ENCODE data around the gene CSNK1E.
"Not testable (repeated sequence)": the region's sequence is repeated elsewhere in the genome, so short reads cannot be mapped to it uniquely, and the experiment has no call there.

CSNK1E gene

GRCh38 chr22:38317122-38317994 is at the start of gene CSNK1E:
Gene CSNK1E (minus strand): TSS chr22:38317433. CDS start chr22:38314157, 3,276 bp downstream.
- peak; percentile 85 for DNase-seq

DNA sequence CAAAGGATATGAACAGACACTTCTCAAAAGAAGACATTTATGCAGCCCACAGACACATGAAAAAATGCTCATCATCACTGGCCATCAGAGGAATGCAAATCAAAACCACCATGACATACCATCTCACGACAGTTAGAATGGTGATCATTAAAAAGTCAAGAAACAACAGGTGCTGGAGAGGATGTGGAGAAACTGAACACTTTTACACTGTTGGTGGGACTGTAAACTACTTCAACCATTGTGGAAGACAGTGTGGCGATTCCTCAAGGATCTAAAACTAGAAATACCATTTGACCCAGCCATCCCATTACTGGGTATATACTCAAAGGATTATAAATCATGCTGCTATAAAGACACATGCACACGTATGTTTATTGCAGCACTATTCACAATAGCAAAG is 48.6 kb upstream of the CSNK1E start:
- not testable (repeated sequence) for DNase-seq

GRCh38 chr22:38365174-38365573 is 47.9 kb upstream of the CSNK1E start:
- DNase-seq = not testable (repeated sequence)

DNA sequence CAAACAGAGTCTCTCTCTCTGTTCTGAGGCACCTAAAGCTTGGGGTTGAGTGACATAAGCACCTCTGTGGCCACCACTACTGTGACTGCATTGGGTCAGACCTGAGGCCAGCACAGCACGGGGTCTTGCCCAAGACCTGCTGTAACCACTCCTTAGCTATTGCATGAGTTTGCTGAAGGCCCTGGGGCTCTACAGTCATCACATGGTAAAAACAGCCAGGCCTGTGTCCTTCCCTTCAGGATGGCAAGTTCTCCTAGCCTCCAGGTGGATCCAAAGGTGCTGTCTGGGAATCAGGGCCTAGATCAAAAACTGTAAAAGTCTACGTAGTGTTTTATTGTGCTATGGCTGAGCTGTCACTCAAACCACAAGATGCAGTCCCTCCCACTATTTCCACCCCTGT is 43.3 kb upstream of the CSNK1E start:
- DNase-seq = not testable (repeated sequence)

- DNase-seq = not testable (repeated sequence)
Measured at GRCh38 chr22:38359817-38360216, 42.6 kb upstream of the CSNK1E start.

DNA sequence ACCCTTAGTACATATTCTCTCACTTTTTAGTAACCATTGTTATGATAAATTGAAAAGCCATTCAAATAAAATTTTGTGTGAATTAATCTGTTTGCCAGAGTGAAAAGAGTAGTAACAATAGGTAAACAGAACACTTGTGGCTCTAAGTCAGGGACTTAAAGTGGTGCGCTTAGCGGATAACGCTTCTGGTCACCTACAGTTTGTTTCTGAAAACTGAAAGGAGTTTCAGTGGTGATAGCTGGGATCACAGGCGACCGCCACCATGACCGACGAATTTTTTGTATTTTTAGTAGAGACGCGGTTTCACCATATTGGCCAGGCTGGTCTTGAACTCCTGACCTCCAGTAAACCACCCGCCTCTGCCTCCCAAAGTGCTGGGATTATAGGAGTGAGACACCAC is 40.7 kb upstream of the CSNK1E start:
- DNase-seq = not testable (repeated sequence)

DNA sequence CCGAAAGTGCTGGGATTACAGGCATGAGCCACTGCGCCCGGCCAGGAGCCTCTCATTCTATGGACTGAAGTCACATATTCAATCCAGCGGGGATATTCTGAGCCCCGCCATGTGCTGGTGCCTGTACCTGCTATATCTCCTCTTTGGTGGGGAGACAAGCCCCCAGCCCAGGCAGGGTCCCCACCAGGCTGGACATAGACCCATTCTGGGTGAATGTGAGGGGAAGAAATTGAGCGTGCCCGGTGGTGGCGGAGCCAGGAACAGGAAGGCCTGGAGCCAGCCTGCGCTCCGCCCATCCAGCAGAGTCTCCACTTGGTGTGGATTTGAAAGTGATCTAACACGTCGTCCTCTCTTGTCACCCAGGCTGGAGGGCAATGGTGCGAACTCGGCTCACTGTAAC is 38.0 kb upstream of the CSNK1E start:
- DNase-seq = no peak

DNA sequence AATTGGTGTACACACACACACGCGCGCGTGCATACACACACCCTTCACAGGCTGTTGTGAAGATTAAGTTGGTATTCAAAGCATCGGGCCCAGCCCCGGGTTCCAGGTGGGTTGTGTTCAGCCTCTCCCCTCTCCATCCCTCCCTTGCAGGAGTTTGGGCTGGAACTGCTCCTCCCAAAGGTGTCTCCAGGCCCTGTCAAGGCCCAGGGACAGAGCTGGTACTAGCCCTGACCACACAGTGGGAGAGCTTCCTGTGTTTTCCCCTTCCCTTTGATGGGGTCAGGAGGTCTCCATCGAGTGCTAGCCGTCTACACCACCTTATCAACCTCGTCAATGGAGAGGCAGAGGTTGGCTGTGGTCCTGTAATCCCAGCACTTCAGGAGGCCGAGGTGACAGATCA is 36.5 kb upstream of the CSNK1E start:
- DNase-seq = no peak

- peak; percentile 82 for DNase-seq
Measured at GRCh38 chr22:38353142-38353629, 36.0 kb upstream of the CSNK1E start.

DNA sequence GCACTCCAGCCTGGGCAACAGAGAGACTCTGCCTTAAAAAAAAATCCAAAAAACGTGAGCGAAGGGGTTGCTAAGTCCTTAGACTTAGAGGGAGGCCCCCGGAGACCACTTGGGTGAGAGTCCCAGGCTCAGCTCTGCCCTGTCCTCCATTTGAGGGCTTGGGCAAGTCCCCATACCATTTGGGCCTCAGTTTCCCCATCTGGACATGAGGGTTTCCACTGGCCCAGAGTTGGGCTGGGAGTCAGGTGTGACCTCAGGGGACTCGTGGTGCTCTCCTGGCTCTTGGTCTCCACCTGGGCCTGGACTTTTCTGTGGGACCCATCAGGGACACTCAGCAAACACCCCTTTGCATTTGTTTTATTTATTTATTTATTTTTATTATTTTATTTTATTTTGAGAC is 35.2 kb upstream of the CSNK1E start:
- no peak for DNase-seq

DNA sequence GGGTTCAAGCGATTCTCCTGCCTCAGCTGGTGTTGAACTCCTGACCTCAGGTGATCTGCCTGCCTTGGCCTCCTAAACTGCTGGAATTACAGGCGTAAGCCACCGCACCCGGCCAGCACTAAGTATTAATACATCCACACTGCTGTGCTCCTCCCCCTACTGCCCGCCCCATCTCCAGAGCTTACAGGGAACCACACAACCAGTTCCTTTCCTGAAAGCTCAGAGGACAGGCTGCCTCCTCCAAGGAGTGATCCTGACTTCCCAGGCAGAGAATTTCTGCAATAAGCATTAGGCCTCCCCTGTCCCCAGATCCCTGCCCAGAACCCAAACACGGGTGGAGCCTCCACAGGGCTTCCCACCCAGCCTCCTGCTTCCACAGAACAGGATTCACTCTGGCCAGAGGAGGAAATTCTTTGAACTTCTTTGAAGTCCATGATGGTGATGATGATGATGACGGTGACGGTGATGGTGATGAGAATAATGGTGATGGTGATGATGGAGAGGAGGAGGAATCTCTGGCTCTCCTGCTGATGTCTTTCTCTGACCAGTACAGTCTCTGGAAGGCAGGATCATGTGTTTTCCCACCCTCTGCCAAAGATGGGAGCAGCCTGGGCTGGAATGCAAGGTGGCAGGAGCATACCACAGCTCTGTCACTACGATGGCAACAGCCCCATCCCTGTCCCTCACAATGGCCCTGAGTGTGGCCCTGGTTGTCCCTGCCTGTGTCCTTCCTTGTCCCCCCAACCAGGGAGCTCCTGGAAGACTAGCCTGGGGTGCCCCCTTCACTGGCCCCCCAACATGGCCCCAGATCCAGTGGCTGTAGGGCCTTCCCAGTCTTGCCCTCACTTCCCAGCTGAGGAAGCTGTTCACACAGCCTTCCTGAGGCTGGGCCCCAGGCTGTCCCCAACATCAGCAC is 33.5 kb upstream of the CSNK1E start:
- peak; percentile 38 for DNase-seq

DNA sequence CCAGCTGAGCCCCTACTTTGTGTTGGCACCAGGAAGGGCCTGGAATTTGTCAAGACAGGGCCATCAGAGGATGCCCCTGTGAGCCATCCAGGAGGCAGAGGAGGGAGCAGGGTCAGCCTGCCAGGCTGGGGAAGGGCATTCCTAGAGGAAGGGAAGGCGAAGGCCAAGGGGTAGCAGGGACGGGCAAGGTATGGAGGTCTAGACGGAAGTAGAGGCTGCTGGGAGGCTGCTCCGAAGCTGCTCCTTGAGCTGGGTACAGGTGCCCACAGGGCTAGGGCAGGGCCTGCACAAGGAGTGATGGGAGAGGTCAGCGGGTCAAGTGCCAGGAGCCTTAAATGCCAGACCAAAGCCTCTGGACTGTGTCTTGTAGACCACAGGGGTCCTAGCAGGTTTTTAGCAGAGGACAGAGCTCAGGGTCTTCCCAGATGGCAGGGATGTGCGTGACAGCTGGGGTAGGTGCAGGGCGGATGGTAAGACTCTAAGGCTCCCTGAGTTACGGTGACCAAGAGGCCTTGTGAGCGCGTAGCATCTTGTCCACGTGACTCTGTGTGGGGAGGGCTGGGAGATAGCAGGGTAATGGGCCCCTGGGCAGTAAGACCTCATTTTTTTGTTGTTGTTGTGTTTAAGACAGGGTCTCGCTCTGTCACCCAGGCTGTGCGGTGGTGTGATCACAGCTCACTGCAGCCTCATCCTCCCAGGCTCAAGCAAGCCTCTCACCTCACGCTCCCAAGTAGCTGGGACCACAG is 31.7 kb upstream of the CSNK1E start:
- peak; percentile 32 for DNase-seq

DNA sequence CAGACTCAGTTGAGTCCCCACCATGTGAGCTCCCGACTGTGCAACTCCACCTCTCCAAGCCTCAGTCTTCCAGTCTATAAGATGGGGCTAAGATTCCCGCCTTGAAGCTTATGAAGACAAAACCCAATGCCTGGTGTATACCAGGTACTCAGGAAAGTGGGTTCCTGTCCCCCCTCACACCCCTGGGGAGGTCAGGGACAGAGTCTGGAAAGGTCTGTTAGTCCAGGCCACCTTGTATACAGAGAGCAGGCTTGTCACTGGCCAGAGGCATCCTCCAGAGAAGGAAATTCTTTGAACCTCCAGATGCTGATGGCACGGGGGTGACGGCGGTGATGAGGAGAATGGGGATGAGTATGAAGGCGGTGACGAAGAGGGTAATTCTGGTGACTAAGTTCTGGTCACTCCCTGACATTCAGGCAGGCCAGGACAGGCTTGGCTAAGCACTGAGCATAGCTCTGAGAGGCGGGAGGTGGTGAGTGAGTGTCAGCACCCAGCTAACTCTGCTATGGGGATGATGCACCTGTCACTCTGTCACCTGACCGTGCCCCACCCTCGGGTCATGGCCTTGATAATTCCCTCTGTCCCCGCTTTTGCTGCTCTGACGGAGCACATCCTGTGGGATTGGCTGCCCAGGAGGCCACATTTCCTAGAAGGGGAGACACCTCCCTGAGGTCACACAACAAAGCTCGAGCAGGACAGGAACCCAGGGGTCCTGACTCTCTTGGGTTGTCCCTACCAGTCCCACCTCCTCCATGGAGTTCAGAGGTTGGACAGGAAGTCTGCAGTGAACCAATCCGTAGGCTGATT is 30.9 kb upstream of the CSNK1E start:
- peak; percentile 24 for DNase-seq

GRCh38 chr22:38347181-38347943 is 30.1 kb upstream of the CSNK1E start:
- peak; percentile 40 for DNase-seq

GRCh38 chr22:38346506-38346905 is 29.3 kb upstream of the CSNK1E start:
- DNase-seq = peak; percentile 19

DNA sequence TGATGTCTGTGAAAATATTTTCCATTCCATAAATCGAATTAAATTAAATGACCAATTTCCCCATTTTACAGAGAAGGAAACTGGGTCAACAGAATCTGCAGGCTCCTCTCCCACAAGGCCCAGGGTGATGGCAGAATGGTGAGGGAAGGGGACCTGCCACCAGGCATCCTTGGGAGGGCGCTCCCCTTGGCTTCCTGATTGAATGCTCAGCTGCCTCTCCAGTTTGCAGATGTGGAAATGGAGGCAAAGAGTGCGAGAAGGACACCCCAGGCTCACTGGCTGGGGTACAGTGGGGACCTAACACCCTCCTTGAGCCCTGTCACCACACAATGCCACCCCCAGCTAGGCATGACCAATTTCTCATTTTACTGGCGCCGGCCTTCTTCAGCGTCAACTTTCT is 28.5 kb upstream of the CSNK1E start:
- peak; percentile 30 for DNase-seq

GRCh38 chr22:38339893-38340292 is 22.7 kb upstream of the CSNK1E start:
- not testable (repeated sequence) for DNase-seq

- peak; percentile 15 for DNase-seq
Measured at GRCh38 chr22:38338772-38339379, 21.6 kb upstream of the CSNK1E start.

DNA sequence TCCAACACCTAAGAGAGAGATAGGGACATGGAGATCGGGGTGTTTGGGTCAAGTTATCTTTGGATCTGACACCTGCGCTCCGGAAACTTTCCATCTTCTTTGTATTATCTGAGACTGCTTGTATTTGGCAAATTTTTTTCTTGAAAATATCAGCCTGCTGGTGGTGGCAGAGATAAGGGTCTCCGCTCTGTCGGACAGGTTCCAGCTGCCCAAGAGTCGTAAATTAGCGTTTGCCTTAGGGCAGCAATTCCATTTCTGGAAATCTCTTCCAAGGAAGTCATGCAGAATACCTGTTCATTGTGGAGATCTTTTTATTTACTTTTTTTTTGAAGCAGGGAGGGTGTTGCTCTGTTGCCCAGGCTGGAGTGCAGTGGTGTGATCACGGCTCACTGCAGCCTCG is 19.5 kb upstream of the CSNK1E start:
- no peak for DNase-seq

DNA sequence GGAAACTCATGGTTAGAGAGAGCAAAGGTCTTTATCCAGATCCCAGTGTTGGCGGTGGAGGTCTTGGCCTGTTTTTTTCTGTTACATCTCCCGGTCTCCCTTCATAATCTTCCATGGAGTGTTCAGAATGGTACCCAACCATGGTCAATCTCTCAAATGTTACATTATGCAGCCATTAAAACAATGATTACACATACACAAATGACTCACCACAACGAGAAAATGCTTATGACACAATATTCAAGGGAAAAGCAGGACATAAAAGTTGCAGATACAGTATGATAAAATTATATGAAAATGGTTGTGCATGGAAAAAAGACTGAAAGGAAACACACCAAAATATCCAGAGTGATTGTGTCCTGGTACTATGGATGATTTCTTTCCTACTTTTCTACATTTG is 17.8 kb upstream of the CSNK1E start:
- DNase-seq = no peak

DNA sequence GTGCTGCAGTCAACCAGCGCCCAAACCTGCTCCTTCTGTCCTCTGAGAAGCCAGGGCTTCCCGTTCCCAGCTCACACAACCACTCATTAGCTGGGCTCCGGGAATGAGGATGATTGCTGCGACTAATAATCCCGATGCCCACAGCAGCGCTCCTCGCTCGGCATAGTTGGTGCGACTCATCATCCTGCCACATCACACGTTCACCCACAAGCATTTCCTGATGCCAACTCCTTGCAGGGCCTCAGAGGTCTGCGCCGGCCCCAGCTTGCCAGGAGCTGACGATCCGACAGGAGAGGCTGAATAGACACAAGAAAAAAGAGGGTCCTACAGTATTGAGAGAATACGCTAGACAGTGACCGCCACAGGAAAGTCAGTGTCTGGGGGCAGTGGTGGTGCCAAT is 10.6 kb upstream of the CSNK1E start:
- no peak for DNase-seq
